NCI-H446 treated with DMSO at 0.1 percent for 48 hours (cell line): ENCODE data around the gene FBXW7.
"Not testable (repeated sequence)": the region's sequence is repeated elsewhere in the genome, so short reads cannot be mapped to it uniquely, and the experiment has no call there.

Source experiments
- DNase-seq: peaks from one replicate; lab custom pipeline; 2025; lab: John Stamatoyannopoulos, UW

The FBXW7 gene

DNA sequence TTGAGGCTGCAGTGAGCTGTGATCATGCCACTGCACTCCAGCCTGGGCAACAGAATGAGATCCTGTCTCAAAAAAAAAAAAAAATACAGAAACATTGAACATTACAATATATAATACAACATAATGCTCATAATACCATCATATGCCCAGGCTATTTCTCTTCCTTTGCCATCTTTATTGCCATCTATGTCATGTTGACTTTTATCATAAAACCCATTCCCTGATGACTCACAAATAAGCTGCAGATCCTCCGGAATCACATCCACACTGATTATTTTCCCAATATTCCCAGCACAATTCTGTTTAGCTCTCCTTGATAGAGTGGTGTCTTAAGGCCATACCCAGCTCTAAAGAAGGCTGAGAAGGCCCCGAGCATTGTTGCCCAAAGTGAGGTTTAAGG, 9.2 kb upstream of the FBXW7 start:
- no peak for DNase-seq

DNA sequence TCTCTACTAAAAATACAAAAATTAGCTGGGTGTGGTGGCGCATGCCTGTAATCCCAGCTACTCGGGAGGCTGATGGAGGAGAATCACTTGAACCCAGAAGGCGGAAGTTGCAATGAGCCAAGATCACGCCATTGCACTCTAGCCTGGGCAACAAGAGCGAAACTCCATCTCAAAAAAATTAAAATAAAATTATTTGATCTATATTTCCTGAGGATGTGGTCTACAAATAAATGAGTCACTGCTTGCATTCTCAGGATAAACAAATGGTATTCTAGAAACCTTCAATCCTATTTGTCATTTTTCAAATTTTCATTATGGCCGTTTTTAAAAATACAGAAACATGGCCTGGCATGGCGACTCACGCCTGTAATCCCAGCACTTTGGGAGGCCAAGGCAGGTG, 8.6 kb upstream of the FBXW7 start:
- not testable (repeated sequence) for DNase-seq

DNA sequence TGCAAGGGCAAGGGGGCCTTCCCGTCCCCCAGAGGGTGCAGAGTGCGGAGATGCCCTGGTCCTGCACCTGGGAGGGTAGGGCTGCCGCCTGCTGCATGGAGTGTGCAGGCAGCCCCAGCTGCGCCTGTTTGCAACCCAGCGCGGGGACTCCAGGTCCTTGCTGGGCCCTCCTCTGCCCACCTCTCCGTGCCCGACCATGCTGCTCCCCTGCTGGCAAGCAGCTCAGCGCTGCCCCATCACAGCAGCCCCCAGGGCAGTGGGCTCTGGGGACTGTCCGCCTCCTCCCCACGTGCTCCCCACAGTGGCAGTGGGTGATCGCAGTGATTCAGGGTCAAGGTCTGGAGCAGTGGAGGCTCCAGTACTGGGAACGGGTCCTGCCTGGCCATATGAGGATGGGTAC, 5.0 kb upstream of the FBXW7 start:
- DNase-seq = no peak

DNA sequence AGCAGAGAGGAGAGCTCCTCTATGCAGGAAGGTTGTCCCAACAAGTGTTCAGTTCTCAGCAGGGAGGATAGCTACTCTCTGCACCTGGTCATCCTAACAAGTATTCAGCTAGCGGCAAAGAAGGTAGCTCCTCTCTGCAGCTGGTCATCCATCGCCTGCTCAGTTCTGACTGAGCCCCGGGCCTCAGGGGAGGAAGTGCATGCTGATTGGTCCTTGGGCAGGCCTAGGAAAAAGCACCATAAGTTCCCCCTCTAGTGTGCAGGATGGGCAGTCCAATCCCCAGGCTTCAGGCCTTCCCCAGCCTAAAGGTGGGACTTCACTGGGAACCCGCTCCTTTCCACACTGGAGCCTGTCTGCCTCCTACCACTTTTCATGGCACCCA, 4.4 kb upstream of the FBXW7 start:
- DNase-seq = no peak

DNA sequence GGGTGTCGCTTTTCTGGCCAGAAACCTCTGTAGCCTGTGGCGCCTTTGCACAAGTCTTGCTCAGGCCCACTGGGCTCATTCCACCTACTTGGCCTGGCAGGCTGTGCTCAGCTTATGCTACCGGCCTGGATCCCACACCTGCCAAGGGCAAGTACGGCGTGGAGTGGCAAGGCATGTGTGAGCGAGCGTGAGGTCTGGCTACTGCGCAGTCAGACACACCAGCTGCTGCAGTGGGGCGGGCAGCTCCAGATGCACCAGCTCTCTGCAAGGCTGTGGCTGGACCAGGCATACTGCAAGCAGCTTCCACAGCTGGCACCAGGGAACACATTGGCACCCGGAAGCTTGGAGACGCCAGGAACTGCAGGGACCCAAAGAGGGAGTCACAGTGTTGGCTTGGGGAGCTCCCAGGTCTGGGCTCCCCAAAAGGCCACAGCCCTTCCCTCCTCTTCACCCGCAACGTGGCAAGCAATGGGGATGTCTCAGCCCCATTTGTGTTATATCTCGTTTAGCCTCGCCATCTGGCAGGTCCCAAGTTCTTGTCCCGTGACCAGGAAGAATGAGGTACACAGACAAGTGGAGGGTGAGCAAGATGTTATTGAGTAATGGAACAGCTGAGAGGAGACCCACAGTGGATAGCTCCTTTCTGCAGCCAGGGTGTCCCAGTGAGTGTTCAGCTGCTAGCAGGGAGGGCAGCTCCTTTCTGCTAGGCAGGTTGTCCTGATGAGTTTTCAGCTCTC, 3.8 kb upstream of the FBXW7 start:
- DNase-seq = no peak

DNA sequence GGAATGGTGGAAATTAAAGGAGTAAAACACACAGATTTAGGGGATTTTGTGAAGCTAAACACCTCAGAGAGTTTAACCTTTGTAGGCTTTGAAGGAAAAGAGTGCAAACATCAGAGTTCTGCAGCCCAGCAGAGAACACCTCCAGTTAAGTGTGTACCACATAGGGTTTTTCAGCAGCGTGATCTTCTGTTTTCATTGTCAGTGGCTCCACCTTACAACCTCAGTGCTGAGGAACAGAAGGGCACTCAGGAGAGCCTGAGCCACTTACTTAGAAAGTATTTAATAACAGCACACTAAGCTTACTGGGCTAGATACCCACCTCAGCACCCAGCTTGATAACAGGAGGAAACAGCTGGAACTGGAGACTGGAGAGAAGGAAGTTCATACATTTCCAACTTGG, 2.0 kb upstream of the FBXW7 start:
- no peak for DNase-seq

DNA sequence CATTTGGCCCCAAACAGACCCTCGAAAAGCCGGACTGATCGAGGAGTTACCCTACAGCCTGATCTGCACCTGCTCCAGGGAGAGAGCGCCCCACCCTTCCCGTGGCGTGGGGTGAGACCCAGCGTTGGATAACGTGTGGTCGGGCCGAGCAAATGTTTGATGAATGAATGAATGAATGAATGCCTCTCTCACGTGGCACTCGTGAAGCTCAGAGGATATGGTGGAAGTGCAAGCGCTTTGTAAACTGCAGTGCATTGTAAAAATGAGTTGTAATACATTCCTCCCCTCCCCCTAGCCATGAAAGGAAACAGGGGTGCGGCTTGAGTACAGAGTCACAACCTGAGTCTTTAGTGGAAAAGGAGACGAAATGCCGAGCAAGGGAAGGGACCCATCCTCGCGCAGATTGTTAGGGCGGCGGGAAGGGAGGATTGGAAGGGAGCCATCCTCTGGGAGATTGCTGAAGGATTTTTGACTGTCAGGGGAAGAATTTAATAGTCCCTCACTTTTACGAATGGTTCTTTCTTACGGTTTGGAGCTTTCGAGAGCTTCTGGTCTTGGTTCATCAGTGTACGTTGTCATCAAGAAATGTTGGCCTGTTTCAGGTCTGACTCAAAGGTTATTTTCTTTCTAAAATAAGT, 772 bp upstream of the FBXW7 start:
- no peak for DNase-seq

DNA sequence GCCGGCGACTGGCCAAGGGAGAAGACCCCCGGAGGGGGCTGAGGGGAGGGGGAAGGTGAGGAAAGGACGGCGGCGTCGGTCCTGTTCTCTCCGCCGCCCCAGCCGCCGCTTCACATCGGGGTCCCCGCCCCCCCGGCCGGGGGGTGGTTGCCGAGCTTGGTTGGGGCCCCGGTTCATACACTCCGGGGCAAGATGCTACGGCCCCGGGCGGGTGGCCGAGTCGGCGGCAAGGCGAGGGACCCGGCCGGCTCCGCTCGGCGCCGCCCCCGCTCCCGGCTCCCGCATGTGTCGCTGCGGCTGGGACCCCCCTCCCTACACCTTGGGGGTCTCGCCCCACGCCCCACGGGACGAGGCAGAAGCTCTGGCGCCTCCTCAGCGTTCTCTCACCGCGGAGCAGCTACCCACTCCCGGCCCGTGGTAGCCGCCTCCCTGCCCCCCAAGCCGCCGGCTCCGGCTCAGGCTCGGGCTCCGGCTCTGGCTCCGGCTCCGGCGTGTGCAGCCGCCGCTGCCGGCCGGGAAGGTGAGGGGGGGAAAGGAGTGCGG, 461 bp downstream of the FBXW7 start:
- DNase-seq = no peak

DNA sequence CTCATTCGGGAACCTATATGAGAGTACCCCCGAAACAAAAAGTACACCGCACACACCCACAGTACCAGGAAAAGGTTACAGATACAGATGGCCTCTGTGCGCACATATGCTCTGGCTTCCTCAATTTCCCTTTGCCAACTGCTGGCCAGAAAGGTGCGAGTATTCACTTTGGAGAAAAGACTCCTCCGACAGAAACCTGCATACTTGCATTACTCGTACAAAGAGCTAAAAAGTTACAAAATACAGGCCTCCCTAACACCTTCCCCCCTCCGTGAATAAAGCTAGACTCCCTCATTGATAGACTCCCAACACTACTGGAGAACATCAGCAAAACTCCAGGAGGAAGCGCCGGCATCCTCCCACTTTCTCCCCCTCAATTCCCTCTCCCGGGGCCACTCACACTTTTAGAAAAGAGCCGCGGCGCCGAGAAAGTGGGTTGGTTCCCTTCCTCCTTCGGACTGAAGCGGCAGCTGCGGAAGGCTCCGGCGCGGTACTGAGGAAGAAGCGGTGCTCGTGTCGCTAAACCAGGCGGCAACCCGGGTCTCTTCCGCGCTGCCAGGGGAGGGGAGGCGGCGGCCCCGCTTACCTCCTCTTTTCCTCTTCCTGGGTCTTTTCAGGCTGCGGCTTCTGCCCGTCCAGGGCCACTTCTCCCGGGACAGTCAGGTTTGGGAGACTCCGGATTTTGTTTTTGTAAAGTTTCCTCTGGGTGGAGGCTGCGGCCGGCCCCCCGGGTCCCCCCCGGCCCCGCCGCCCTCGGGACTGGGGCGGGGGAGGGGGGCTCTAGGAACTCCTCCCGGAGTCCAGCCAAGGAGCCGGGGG, 1.1 kb downstream of the FBXW7 start:
- DNase-seq = no peak

DNA sequence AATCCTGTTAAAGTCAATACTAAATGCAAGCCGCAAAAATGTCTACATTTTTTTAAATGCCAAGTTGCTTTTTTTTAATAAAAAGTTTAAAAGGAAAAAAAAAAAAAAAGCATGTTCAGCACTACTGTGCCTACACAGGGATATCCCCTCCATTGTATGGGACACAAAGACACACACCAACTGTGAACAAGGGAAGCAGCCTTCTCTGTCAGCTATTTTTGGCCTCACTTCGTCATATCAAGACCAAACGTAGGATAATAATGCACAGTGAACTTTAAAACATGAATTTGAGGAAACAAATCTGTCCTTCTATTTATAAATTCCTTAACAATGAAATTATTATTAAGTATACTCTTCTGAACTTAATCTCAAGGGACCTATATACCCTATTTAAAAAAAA, 4.4 kb downstream of the FBXW7 start:
- DNase-seq = no peak

DNA sequence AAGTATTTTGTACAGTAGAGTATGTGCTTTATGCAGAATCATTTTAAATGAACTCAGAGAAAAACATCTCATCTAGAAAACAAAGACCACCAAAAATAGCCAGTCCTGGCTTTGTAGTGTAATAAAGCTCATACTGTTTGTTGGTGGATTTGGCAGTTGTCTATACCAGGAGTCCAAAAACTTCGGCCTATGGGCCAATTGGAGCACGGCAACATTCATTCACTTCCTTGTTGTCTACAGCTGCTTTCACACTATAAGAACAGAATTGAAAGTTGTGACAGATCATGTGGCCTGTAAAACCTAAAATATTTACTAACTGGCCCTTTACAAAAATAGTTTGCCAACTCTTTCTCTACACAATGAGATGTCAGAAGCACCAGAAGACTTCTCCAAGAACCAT, 5.3 kb downstream of the FBXW7 start:
- DNase-seq = no peak

DNA sequence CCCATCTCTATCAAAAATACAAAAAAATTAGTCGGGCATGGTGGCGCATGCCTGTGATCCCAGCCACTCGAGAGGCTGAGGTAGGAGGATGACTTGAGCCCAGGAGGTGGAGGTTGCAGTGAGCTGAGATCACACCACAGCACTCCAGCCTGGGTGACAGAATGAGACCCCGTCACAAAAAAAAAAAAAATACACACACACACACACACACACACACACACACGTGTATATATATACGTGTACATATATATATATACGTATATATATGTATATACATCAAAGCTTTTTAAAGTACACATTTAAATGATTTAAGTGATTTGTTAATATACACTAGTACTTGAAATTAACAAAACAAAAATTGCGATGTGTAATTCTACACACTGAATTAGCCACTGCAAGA, 6.0 kb downstream of the FBXW7 start:
- no peak for DNase-seq

DNA sequence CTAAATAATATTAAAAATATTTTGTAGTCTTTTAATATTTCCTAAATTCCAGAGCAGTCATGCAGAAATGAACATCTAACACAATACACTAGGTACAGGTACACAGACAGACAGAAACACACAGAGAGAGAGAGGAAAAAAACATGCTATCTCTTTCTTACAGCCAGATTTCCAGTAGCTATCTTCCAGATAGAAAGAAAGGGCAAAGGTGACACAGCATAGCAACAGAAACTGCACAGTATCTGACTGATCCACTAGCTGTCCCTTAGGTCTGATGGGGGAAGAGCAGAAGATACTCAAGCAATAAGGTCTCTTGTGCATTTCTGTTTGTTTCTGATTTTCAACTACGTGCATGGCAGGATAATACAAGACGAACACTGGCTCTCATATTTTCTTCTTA, 7.8 kb downstream of the FBXW7 start:
- no peak for DNase-seq

DNA sequence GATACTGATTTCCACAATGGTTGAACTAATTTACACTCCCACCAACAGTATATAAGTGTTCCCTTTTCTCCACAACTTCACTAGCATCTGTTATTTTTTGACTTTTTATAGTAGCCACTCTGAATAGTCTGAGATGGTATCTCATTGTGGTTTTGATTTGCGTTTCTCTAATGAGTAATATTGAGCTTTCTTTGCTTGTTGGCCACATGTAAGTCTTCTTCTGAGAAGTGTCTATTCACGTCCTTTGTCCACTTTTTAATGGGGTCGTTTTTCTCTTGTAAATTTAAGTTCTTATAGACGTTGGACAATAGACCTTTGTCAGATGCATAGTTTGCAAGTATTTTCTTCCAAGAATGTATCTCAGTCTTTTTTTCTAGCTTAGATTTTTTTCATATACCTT, 10.0 kb downstream of the FBXW7 start:
- no peak for DNase-seq

DNA sequence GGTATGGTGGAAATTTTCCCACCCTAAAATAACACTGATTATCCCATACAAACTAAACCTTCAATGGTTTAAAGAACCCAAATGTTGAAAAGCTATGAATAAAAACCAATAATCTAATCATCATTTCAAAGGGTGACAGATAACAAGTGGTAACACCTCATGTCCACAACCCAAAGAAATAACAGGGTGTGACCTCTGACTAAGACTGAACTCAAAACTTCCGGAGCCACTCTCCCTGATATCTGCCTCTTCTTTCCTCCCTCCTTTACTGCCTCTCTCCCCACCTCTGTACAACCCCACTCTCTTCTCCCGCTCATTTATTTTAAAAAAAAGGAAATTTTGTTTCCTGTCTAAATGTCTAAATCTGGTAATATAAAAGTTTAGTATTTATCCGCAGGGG, 11.5 kb downstream of the FBXW7 start:
- no peak for DNase-seq

DNA sequence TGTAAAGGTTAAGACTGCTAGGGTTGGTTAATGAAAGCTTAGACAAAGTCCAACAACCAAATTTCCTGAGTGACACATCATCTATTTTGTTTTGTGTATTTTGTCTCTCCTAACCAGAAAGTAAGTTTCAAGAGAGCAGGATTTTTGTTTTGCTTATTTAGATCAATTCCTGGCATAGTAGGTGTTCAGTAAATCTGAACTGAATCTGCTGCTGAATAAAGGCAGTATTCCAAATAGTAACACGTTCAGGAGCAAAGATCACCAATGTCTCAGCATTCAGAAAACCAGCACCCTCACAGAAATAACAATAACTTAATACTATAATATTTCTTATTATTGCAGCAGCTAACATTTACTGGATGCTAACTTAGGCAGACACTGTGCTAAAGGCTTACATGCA, 12.2 kb downstream of the FBXW7 start:
- no peak for DNase-seq

DNA sequence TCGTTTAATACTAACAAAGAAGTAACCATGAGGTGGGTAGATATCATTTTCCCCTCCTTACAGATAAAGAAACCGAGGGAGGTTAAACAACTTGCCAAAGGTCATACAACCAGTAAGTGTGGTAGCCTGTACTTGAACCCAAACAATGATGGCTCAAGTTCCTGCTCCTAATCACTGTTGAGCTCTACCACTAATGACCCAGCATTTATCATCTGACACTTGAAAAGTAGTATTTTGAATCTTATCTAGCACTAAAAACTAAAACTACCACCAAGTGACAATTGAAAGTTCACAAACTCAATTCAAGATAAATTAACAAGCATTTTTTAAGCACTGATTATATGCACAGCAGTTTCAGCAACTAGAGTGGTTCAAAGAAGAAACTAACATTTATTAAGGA, 13.1 kb downstream of the FBXW7 start:
- no peak for DNase-seq

DNA sequence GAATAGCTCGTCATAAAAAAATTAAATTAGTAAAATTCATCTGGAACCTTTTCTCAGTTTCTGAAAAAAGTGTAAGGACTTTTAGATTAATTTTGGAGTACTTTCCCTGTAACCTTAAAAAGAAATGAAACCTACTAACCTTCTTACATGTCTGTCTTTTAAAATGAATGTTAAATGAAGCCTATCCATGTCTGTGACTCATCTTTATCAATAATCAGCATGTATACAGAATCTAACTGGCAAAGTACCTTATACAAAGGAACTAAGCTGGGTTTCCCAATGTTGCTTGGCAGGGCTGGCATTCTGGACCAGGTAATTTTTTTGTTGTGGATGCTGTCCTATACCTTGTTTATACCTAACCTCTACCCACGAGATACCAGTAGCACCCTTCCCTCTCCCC, 13.6 kb downstream of the FBXW7 start:
- DNase-seq = no peak

DNA sequence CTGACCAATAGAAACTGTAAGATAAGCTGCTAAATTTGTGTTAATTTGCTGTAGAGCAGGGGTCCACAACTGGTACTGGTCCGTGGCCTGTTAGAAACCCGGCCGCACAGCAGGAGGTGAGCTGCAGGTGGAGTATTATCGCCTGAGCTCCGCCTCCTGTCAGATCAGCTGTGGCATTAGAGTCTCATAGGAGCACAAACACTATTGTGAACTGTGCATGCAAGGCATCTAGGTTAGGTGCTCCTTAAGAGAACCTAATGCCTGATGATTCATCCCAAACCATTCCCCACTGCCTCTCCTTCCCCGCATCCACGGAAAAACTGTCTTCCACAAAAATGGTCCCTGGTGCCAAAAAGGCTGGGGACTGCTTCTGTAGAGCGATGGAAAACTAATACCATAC, 19.7 kb downstream of the FBXW7 start:
- no peak for DNase-seq

DNA sequence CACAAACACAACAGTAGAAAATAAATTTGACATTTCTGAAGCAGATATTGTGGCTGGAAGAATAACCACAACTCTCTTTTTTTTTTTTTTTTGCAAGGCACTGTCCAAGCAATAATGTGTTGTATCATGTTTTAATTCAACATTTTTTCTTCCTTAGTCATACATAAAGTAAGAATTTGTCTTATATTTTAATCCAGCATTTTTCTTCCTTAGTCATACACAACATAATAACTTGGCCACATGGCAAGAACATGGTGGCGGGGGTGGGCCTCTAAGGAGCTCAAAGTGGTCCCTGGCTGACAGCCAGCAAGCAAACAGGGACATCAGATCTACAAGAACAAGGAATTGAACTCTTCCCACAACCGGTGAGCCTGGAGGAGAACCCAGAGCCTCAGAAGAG, 20.2 kb downstream of the FBXW7 start:
- DNase-seq = no peak

DNA sequence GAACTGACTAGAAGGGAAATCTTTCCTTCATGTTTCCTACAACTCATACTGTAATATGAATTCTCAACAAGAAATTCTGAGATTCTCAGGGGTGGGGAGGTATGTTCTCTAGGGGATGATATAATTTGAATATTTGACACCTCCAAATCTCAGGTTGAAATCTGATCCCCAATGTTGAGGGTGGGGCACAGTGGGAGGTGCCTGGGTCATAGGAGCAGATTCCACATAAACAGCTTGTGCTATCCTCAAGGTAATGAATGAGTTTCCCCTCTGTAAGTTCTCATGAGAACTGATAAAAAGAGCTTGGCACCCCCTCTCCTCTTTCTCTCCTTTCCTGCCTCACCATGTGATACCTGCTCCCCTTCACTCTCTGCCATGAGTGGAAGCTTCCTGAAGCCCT, 21.5 kb downstream of the FBXW7 start:
- no peak for DNase-seq

DNA sequence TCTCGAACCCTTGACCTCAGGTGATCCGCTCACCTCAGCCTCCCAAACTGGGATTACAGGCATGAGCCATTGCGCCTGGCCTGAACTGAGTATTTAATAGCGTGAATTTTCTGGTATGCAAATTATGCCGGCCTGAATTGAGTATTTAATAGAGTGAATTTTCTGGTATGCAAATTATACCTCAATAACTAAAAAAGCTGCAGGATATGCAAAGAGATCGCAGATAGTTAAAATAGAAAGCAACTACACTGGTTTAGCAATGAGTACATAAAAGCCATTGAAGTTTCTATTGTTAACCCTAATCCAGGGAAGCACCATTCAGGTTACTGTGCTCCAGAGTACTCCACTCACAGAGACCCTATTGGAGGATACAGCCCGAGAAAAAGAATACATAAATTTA, 22.8 kb downstream of the FBXW7 start:
- no peak for DNase-seq

DNA sequence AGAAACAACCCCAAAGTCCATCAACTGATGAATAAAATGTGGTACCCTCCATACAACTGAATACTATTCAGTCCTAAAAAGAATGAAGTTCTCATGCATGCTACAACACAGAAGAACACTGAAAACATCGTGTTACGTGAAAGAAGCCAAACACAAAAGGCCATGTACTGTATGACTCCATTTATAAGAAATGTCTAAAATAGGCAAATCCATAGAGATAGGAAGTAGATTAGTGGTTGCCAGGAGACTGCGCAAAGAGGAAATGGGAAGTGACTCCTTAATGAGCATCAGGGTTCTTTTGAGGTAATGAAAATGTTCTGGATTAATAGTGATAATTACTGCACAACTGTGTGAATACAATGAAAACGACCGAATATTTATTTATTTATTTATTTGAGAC, 23.4 kb downstream of the FBXW7 start:
- no peak for DNase-seq
